ENCODE data around the gene ZGLP1. TPM values are rescaled to one million over a fixed set of nuclear protein-coding genes. Genes with fewer than 3 reads are reported as not detected.

The ZGLP1 gene
- polyA plus RNA-seq, 1 donor (not counting 4 experiments of a cell fraction or from before 2014, with no cell fraction given): 0.43 TPM

- no peak overlapping the region for H3K4me2 ChIP-seq (ENCODE audit: control insufficient read depth, extremely low read depth, insufficient read depth, low read depth, low read length)
- no peak overlapping the region for H3K4me3 ChIP-seq (ENCODE audit: control insufficient read depth in 2 of 3, extremely low read depth in 1 of 3, insufficient read depth in 2 of 3, low read depth in 1 of 3, low read length in 3 of 3)
- no peak for TF ChIP-seq CTCF (optimal IDR thresholded peaks at IDR 0.05 in 1 of 3, IDR thresholded peaks at IDR 0.05 in 1 of 3, conservative IDR thresholded peaks at IDR 0.05 in 1 of 3; ENCODE audit: extremely low read depth in 1 of 3, insufficient read depth in 2 of 3, low read length in 3 of 3)
- no peaks in the 10 kb centered on the region for H4K20me1 ChIP-seq (ENCODE audit: control insufficient read depth, extremely low read depth, insufficient read depth, low read length)
- H3K36me3 ChIP-seq (ENCODE audit: control insufficient read depth in 2 of 2, extremely low read depth in 1 of 2, insufficient read depth in 2 of 2, low read length in 2 of 2): peaks cover 14 to 26% of the 10 kb centered on the region in 2 experiments
- dilution Hi-C loops (cut with MboI; ENCODE audit: extremely low pct_ligation_motif_present, low sequenced_read_pairs): no loop called here
- H2AFZ ChIP-seq (ENCODE audit: control insufficient read depth, low read length): no peak overlapping the region
- no peak for DNase-seq (ENCODE audit: low read depth, low spot score)
- no peak overlapping the region for H3K9ac ChIP-seq (ENCODE audit: control insufficient read depth, extremely low read depth, insufficient read depth, low read length)
- peaks cover 9% of the 10 kb centered on the region for H3K4me1 ChIP-seq (ENCODE audit: control insufficient read depth, extremely low read depth, insufficient read depth, low read length)
- H3K9me1 ChIP-seq (ENCODE audit: control insufficient read depth, extremely low read depth, insufficient read depth, low read length): no peaks in the 10 kb centered on the region
- no peak for FAIRE-seq
- H3K79me2 ChIP-seq (ENCODE audit: control insufficient read depth, insufficient read depth, low read length): peaks cover 2% of the 10 kb centered on the region
- H3K27ac ChIP-seq (ENCODE audit: control insufficient read depth, insufficient read depth, low read length): no peak overlapping the region
- H3K27me3 ChIP-seq (ENCODE audit: control insufficient read depth, extremely low read depth, insufficient read depth, low read length): no peaks in the 10 kb centered on the region
- H3K9me3 ChIP-seq (ENCODE audit: control insufficient read depth, low read depth, low read length): no peaks in the 10 kb centered on the region
These were observed 9.4 kb upstream of the ZGLP1 start for GRCh38 chr19:10318807-10319682.

GRCh38 chr19:10317857-10318462, 8.3 kb upstream of the ZGLP1 start:
- FAIRE-seq: no peak
- dilution Hi-C loops (cut with MboI; ENCODE audit: extremely low pct_ligation_motif_present, low sequenced_read_pairs): no loop called here

More at GRCh38 chr19:10317857-10318462, 8.3 kb upstream of the ZGLP1 start:
- no peak overlapping the region for H3K4me2 ChIP-seq (ENCODE audit: control insufficient read depth, extremely low read depth, insufficient read depth, low read depth, low read length)
- H3K4me1 ChIP-seq (ENCODE audit: control insufficient read depth, extremely low read depth, insufficient read depth, low read length): peaks cover 9% of the 10 kb centered on the region
- no peak overlapping the region for H3K27ac ChIP-seq (ENCODE audit: control insufficient read depth, insufficient read depth, low read length)
- H4K20me1 ChIP-seq (ENCODE audit: control insufficient read depth, extremely low read depth, insufficient read depth, low read length): no peaks in the 10 kb centered on the region
- TF ChIP-seq CTCF (optimal IDR thresholded peaks at IDR 0.05 in 1 of 3, IDR thresholded peaks at IDR 0.05 in 1 of 3, conservative IDR thresholded peaks at IDR 0.05 in 1 of 3; ENCODE audit: extremely low read depth in 1 of 3, insufficient read depth in 2 of 3, low read length in 3 of 3) (no peak), EZH2 (IDR thresholded peaks at IDR 0.05; ENCODE audit: low read length) (no peak)
- H3K79me2 ChIP-seq (ENCODE audit: control insufficient read depth, insufficient read depth, low read length): peaks cover 2% of the 10 kb centered on the region
- H3K27me3 ChIP-seq (ENCODE audit: control insufficient read depth, extremely low read depth, insufficient read depth, low read length): no peaks in the 10 kb centered on the region
- H3K36me3 ChIP-seq (ENCODE audit: control insufficient read depth in 2 of 2, extremely low read depth in 1 of 2, insufficient read depth in 2 of 2, low read length in 2 of 2): peaks cover 14 to 22% of the 10 kb centered on the region in 2 experiments
- no peak overlapping the region for H3K9ac ChIP-seq (ENCODE audit: control insufficient read depth, extremely low read depth, insufficient read depth, low read length)
- no peaks in the 10 kb centered on the region for H3K9me1 ChIP-seq (ENCODE audit: control insufficient read depth, extremely low read depth, insufficient read depth, low read length)
- H3K9me3 ChIP-seq (ENCODE audit: control insufficient read depth, low read depth, low read length): no peaks in the 10 kb centered on the region
- no peak for DNase-seq (ENCODE audit: low read depth, low spot score)
- no peak overlapping the region for H2AFZ ChIP-seq (ENCODE audit: control insufficient read depth, low read length)
- H3K4me3 ChIP-seq (ENCODE audit: control insufficient read depth in 2 of 3, extremely low read depth in 1 of 3, insufficient read depth in 2 of 3, low read depth in 1 of 3, low read length in 3 of 3): no peak overlapping the region
